ENCODE results near the gene ZNF319. TPM values are rescaled to one million over a fixed set of nuclear protein-coding genes. Genes with fewer than 3 reads are reported as not detected.

Gene ZNF319
- total and polyA plus RNA-seq, 2 experiments from 2014 or later = 1.7 to 10.0 TPM

GRCh38 chr16:58047557-58048348 is 47.3 kb upstream of the ZNF319 start (continued):
- no peak for TF ChIP-seq JUNB (IDR thresholded peaks at IDR 0.05; ENCODE audit: unreplicated experiment)

DNA sequence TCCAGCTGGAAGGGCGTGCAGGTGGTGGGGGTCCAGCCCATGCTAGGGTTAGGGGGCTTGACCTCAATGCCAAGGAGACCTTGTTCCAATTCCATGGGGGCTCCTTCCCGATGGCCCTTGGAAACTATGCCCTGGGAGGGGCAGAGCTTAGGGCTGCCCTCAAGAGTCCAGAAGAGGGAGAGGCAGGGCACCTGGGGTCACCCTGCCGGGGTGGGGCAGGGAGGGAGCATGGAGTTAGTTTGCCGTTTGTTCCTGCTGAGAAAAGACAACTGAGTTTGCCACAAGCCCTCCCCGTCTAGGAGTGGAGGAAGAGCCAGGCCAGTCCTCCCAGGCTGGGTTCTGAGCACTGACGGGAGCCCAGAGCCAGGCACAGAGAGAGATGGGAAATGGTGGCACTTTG is 46.5 kb upstream of the ZNF319 start:
- Histone ChIP-seq H3K9me2 (ENCODE audit: insufficient read depth) (no peaks in the 10 kb centered on the region), H4K20me1 (replicated peaks; ENCODE audit: insufficient read depth) (no peaks in the 10 kb centered on the region), H3K36me3 (ENCODE audit: insufficient read depth) (no peaks in the 10 kb centered on the region), H3K4me3 (no peak overlapping the region), H3K27me3 (ENCODE audit: insufficient read depth) (no peaks in the 10 kb centered on the region), H3K4me1 (ENCODE audit: insufficient read depth) (peaks cover 15% of the 10 kb centered on the region), H2AFZ (no peak overlapping the region), H3K27ac (ENCODE audit: low read depth) (no peak overlapping the region), H3K79me2 (replicated peaks; ENCODE audit: insufficient read depth) (no peaks in the 10 kb centered on the region), H3F3A (replicated peaks; ENCODE audit: low read depth) (0 out of 2 replicates have a peak, but pooled peaks cover 2% of the 10 kb centered on the region), H3K4me2 (no peak overlapping the region)
- no peak for DNase-seq (ENCODE audit: low spot score)
- Mint-ChIP-seq H3K4me1 (peaks cover 16% of the 10 kb centered on the region), H3K27ac (no peak overlapping the region), H3K36me3 (ENCODE audit: low read depth) (peaks cover 16% of the 10 kb centered on the region; the same call in 2 of the 3 replicates), H3K4me3 (no peak overlapping the region), H3K9me3 (peaks cover 9% of the 10 kb centered on the region; the same call in 2 of the 3 replicates), H3K27me3 (ENCODE audit: insufficient read depth, low read depth, poor library complexity) (peaks cover 14% of the 10 kb centered on the region)
- peak; percentile 23 for ATAC-seq
- TF ChIP-seq STAT1 (IDR thresholded peaks at IDR 0.05; ENCODE audit: unreplicated experiment) (no peak), NANOG (IDR thresholded peaks at IDR 0.05; ENCODE audit: borderline replicate concordance) (no peak), ZNF114 (CRISPR knock-in tag; IDR thresholded peaks at IDR 0.05) (no peak), CREB1 (CRISPR knock-in tag; IDR thresholded peaks at IDR 0.05; ENCODE audit: low read depth) (no peak), EZH2phosphoT487 (IDR thresholded peaks at IDR 0.05; ENCODE audit: unreplicated experiment) (no peak), CTCF (conservative IDR thresholded peaks at IDR 0.05; ENCODE audit: low read depth in 2 of 2) (no peak), POLR2AphosphoS5 (IDR thresholded peaks at IDR 0.05; ENCODE audit: low read depth) (no peak), ZNF331 (CRISPR knock-in tag; IDR thresholded peaks at IDR 0.05; ENCODE audit: low read depth) (no peak), REST (IDR thresholded peaks at IDR 0.05; ENCODE audit: unreplicated experiment) (no peak), ETS1 (IDR thresholded peaks at IDR 0.05) (no peak)
- TF ChIP-seq, protein P1, sequence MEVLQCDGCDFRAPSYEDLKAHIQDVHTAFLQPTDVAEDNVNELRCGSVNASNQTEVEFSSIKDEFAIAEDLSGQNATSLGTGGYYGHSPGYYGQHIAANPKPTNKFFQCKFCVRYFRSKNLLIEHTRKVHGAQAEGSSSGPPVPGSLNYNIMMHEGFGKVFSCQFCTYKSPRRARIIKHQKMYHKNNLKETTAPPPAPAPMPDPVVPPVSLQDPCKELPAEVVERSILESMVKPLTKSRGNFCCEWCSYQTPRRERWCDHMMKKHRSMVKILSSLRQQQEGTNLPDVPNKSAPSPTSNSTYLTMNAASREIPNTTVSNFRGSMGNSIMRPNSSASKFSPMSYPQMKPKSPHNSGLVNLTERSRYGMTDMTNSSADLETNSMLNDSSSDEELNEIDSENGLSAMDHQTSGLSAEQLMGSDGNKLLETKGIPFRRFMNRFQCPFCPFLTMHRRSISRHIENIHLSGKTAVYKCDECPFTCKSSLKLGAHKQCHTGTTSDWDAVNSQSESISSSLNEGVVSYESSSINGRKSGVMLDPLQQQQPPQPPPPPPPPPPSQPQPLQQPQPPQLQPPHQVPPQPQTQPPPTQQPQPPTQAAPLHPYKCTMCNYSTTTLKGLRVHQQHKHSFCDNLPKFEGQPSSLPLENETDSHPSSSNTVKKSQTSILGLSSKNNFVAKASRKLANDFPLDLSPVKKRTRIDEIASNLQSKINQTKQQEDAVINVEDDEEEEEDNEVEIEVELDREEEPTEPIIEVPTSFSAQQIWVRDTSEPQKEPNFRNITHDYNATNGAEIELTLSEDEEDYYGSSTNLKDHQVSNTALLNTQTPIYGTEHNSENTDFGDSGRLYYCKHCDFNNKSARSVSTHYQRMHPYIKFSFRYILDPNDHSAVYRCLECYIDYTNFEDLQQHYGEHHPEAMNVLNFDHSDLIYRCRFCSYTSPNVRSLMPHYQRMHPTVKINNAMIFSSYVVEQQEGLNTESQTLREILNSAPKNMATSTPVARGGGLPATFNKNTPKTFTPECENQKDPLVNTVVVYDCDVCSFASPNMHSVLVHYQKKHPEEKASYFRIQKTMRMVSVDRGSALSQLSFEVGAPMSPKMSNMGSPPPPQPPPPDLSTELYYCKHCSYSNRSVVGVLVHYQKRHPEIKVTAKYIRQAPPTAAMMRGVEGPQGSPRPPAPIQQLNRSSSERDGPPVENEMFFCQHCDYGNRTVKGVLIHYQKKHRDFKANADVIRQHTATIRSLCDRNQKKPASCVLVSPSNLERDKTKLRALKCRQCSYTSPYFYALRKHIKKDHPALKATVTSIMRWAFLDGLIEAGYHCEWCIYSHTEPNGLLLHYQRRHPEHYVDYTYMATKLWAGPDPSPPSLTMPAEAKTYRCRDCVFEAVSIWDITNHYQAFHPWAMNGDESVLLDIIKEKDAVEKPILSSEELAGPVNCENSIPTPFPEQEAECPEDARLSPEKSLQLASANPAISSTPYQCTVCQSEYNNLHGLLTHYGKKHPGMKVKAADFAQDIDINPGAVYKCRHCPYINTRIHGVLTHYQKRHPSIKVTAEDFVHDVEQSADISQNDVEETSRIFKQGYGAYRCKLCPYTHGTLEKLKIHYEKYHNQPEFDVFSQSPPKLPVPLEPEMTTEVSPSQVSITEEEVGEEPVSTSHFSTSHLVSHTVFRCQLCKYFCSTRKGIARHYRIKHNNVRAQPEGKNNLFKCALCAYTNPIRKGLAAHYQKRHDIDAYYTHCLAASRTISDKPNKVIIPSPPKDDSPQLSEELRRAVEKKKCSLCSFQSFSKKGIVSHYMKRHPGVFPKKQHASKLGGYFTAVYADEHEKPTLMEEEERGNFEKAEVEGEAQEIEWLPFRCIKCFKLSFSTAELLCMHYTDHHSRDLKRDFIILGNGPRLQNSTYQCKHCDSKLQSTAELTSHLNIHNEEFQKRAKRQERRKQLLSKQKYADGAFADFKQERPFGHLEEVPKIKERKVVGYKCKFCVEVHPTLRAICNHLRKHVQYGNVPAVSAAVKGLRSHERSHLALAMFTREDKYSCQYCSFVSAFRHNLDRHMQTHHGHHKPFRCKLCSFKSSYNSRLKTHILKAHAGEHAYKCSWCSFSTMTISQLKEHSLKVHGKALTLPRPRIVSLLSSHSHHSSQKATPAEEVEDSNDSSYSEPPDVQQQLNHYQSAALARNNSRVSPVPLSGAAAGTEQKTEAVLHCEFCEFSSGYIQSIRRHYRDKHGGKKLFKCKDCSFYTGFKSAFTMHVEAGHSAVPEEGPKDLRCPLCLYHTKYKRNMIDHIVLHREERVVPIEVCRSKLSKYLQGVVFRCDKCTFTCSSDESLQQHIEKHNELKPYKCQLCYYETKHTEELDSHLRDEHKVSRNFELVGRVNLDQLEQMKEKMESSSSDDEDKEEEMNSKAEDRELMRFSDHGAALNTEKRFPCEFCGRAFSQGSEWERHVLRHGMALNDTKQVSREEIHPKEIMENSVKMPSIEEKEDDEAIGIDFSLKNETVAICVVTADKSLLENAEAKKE (CRISPR knock-in tag; IDR thresholded peaks at IDR 0.05) = no peak
